Measurements from ENCODE around the gene IFNA2.
"Not testable (repeated sequence)": the region's sequence is repeated elsewhere in the genome, so short reads cannot be mapped to it uniquely, and the experiment has no call there.

The IFNA2 gene

GRCh38 chr9:21383627-21384026 is 1.6 kb downstream of the IFNA2 start:
- no peak for DNase-seq (ENCODE audit: low read depth in 2 of 2, low spot score in 1 of 2)

- DNase-seq (ENCODE audit: low read depth in 2 of 2, low spot score in 1 of 2) = no peak
Observed at GRCh38 chr9:21381448-21382339, 3.5 kb downstream of the IFNA2 start.

GRCh38 chr9:21371467-21371866 is 13.7 kb downstream of the IFNA2 start:
- not testable (repeated sequence) for DNase-seq (ENCODE audit: low read depth in 2 of 2, low spot score in 1 of 2)

GRCh38 chr9:21367957-21368356 is 17.2 kb downstream of the IFNA2 start, which contains the start of gene IFNA13:
IFNA13 (minus strand) TSS chr9:21368057; CDS start chr9:21368010, 47 bp downstream.
- DNase-seq (ENCODE audit: low read depth in 2 of 2, low spot score in 1 of 2) = no peak

- DNase-seq (ENCODE audit: low read depth in 2 of 2, low spot score in 1 of 2) = not testable (repeated sequence)
Observed at GRCh38 chr9:21367169-21367568, 18.0 kb downstream of the IFNA2 start.

GRCh38 chr9:21362287-21362686 is 22.9 kb downstream of the IFNA2 start:
- no peak for DNase-seq (ENCODE audit: low read depth in 2 of 2, low spot score in 1 of 2)

- DNase-seq (ENCODE audit: low read depth in 2 of 2, low spot score in 1 of 2) = no peak
Observed at GRCh38 chr9:21357479-21358460, 27.4 kb downstream of the IFNA2 start.

- DNase-seq (ENCODE audit: low read depth in 2 of 2, low spot score in 1 of 2) = no peak
Observed at GRCh38 chr9:21350787-21351186, 34.4 kb downstream of the IFNA2 start, which contains the start of gene IFNA6. IFNA6 (minus strand) TSS chr9:21350887; CDS start chr9:21350887, 0 bp downstream.

GRCh38 chr9:21348430-21348970 is 36.7 kb downstream of the IFNA2 start:
- DNase-seq (ENCODE audit: low read depth in 2 of 2, low spot score in 1 of 2) = no peak

- DNase-seq (ENCODE audit: low read depth in 2 of 2, low spot score in 1 of 2) = no peak
Observed at GRCh38 chr9:21340735-21341134, 44.5 kb downstream of the IFNA2 start.

- no peak for DNase-seq (ENCODE audit: low read depth in 2 of 2, low spot score in 1 of 2)
Observed at GRCh38 chr9:21336457-21336856, 48.7 kb downstream of the IFNA2 start.

- peak; percentile 66 to 75 for DNase-seq (ENCODE audit: low read depth in 2 of 2, low spot score in 1 of 2)
Observed at GRCh38 chr9:21334701-21335632, 50.2 kb downstream of the IFNA2 start, which contains the start of gene KLHL9. KLHL9 (minus strand) TSS chr9:21335404; CDS start chr9:21334859, 545 bp downstream.

Data from stimulated activated CD8-positive, alpha-beta memory T cell treated with anti-CD3 and anti-CD28 coated beads, Interleukin-4, amount 100 ng/mL, for 4 hours (primary cell).